ENCODE data around the gene TTC9C. TPM values are rescaled to one million over a fixed set of nuclear protein-coding genes. Genes with fewer than 3 reads are reported as not detected.

TTC9C gene
- total and polyA plus RNA-seq, 2 donors, result 34.9 to 37.8 TPM

DNA sequence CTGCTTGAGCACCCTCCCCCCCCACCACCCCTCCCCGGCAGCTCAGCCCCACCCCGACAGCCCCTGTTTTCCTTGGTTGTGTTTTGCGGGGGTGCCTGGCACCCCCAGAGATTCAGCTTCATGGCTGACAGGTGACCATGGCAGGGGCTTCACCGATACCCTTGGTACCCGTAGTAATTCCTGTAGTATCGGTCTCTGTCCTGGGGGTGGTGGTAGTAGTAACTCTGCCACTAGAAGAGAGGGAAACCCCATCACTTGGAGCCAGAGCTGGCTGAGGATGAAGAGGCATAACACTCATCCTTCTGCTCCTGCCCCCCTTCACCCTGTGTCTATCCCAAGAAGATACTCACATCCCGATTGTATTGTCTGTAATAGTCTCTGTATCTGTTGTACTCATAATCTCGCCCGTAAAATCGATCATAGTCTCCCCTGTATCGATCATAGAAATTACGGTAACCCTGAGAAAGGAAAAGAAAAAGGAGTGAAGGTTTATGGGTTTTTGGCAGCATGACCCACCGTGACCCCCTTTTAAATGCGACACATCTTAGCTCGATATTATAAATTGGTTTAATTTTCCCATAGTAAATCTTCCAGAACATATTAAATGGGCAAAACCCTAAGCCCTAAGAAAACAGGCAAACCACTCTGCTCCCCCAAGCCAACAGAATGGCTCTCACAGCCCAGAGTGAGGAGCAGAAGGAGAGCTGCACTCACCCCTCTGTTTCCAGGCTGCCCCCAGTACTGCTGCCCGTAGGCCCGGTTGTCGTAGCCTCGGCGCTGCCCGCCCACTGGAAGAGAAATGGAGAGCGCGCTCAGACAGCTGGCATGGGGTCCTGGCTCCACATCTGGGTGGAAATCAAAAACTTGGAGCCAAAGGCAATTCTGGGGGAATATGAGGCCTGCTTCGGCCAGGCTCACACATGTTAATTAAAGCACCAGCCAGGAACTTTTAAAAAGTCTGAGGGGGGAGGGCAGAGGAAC is 12.8 kb upstream of the TTC9C start:
- peaks cover 0 to 3% of the 10 kb centered on the region in 2 donors for H3K9me3 ChIP-seq (ENCODE audit: control insufficient read depth in 2 of 2, insufficient read depth in 1 of 2, low read length in 1 of 2)
- peaks cover 0 to under 1% of the 10 kb centered on the region in 2 donors for H3K4me1 ChIP-seq (ENCODE audit: control insufficient read depth in 2 of 2, insufficient read depth in 2 of 2, low read length in 2 of 2)
- whole genome bisulfite sequencing, result 98% methylated on average over 24 of the region's 24 CpGs
- H3K36me3 ChIP-seq (ENCODE audit: control insufficient read depth in 2 of 2, insufficient read depth in 2 of 2, low read length in 1 of 2), result peaks cover 72 to 97% of the 10 kb centered on the region in 2 donors
- H3K4me3 ChIP-seq (ENCODE audit: low read length in 2 of 2), result no peak overlapping the region
- H3K27ac ChIP-seq (ENCODE audit: low read depth in 1 of 2, low read length in 1 of 2), result no peak overlapping the region
- no peak for DNase-seq (ENCODE audit: low read depth in 6 of 9, low spot score in 9 of 9)
- H3K27me3 ChIP-seq (ENCODE audit: control insufficient read depth in 2 of 2, insufficient read depth in 1 of 2, low read length in 1 of 2), result no peaks in the 10 kb centered on the region

DNA sequence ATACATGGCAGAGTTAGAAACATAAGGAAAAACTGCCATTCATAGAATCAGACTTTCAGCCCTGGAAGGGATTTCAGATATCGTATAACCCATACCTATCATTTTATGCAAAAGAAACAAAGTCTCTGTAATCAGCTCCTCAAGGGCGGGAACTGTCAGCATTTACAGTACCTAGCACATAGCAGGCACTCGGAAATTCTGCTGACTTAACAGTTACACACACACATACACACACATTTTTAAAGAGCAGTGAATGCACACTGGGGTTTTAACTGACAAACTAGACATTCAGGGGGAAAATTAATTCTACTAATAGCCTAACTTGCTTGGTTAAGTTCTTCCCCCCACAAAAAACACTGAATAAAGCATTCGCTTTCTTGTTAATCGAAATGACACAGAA is 12.1 kb upstream of the TTC9C start:
- no peaks in the 10 kb centered on the region for H3K27me3 ChIP-seq (ENCODE audit: control insufficient read depth in 2 of 2, insufficient read depth in 1 of 2, low read length in 1 of 2)
- no peak overlapping the region for H3K4me3 ChIP-seq (ENCODE audit: low read length in 2 of 2)
- no peaks in the 10 kb centered on the region for H3K4me1 ChIP-seq (ENCODE audit: control insufficient read depth in 2 of 2, insufficient read depth in 2 of 2, low read length in 2 of 2)
- H3K27ac ChIP-seq (ENCODE audit: low read depth in 1 of 2, low read length in 1 of 2), result no peak overlapping the region
- H3K9me3 ChIP-seq (ENCODE audit: control insufficient read depth in 2 of 2, insufficient read depth in 1 of 2, low read length in 1 of 2), result peaks cover 0 to 3% of the 10 kb centered on the region in 2 donors
- H3K36me3 ChIP-seq (ENCODE audit: control insufficient read depth in 2 of 2, insufficient read depth in 2 of 2, low read length in 1 of 2), result peaks cover 76 to 98% of the 10 kb centered on the region in 2 donors
- DNase-seq (ENCODE audit: low read depth in 6 of 9, low spot score in 9 of 9), result no peak
- WGBS, result 97% methylated on average over 5 of the region's 5 CpGs

DNA sequence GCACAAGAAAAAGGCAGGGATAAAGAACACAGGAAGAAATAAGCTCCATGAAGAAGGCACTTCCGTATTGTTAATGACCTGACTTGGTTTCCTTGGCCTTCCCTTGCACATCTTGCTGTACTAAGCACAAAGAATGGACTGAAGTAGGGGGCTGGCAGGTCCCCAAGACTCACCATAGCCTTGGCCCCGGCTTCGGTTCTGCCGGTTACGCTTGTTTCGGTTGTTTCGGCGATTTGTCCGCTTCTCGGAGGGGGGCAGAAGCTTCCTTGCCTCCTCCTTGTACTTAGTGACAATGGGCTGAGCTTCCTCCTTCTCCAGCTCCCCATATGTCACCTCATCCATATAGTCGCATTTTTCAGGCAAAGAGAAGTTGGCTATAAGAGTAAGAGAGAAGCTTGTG is 11.5 kb upstream of the TTC9C start:
- H3K36me3 ChIP-seq (ENCODE audit: control insufficient read depth in 2 of 2, insufficient read depth in 2 of 2, low read length in 1 of 2), result peaks cover 79 to 98% of the 10 kb centered on the region in 2 donors
- no peak for DNase-seq (ENCODE audit: low read depth in 6 of 9, low spot score in 9 of 9)
- H3K4me3 ChIP-seq (ENCODE audit: low read length in 2 of 2), result no peak overlapping the region
- H3K9me3 ChIP-seq (ENCODE audit: control insufficient read depth in 2 of 2, insufficient read depth in 1 of 2, low read length in 1 of 2), result peaks cover 0 to 3% of the 10 kb centered on the region in 2 donors
- no peak overlapping the region for H3K27ac ChIP-seq (ENCODE audit: low read depth in 1 of 2, low read length in 1 of 2)
- WGBS, result 97% methylated on average over 11 of the region's 11 CpGs
- no peaks in the 10 kb centered on the region for H3K4me1 ChIP-seq (ENCODE audit: control insufficient read depth in 2 of 2, insufficient read depth in 2 of 2, low read length in 2 of 2)
- no peaks in the 10 kb centered on the region for H3K27me3 ChIP-seq (ENCODE audit: control insufficient read depth in 2 of 2, insufficient read depth in 1 of 2, low read length in 1 of 2)

DNA sequence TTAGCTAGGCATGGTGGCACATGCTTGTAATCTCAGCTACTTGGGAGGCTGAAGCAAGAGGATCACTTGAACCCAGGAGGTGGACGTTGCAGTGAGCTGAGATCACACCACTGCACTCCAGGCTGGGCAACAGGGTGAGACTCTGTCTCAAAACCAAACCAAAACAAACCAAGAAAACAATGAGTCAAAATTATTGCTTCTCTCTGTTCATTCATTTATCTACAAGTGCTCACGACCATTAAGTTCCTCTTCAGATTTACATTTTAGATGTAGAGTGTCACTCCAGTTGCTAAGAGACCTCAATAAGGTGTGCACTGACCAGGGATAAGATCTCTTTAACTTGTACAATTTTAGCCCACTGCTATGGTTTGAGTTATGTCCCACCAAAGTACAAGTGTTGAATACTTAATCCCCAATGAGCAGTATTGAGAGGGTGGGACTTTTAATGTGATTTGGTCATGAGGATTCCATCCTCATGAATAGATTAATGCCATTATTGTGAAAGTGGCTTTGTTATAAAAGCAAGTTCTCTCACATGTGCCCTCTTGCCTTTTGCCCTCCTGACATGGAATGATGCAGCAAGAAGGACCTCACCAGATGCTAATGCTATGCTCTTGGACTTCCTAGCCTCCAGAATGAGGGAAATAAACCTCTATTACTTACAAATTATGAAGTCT is 8.8 kb upstream of the TTC9C start:
- 94% methylated on average over 2 of the region's 2 CpGs for WGBS
- Histone ChIP-seq H3K9me3 (ENCODE audit: control insufficient read depth in 2 of 2, insufficient read depth in 1 of 2, low read length in 1 of 2) (peaks cover 0 to 3% of the 10 kb centered on the region in 2 donors), H3K36me3 (ENCODE audit: control insufficient read depth in 2 of 2, insufficient read depth in 2 of 2, low read length in 1 of 2) (peaks cover 81 to 99% of the 10 kb centered on the region in 2 donors), H3K4me3 (ENCODE audit: low read length in 2 of 2) (no peak overlapping the region), H3K27me3 (ENCODE audit: control insufficient read depth in 2 of 2, insufficient read depth in 1 of 2, low read length in 1 of 2) (no peaks in the 10 kb centered on the region), H3K27ac (ENCODE audit: low read depth in 1 of 2, low read length in 1 of 2) (no peak overlapping the region), H3K4me1 (ENCODE audit: control insufficient read depth in 2 of 2, insufficient read depth in 2 of 2, low read length in 2 of 2) (peaks cover 0 to 4% of the 10 kb centered on the region in 2 donors)
- no peak for DNase-seq (ENCODE audit: low read depth in 6 of 9, low spot score in 9 of 9)

DNA sequence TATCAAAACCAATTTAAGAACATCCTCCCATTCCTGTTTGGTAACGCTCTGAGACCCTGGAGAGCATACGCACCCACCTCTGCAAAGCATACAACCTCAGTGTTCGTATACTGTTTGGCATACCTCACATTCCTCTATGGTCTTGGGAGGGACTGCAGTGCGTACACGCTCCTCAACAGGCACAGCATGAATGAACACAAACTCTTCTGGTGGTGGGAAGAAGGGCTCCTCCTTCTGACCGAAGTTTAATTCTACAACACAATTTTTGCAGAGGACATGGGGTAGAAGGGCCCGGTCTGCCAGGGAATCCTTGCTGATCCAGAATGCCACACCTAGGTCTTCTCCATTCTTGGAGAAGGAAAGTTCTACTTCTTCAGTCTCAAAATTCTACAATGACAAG is 6.3 kb upstream of the TTC9C start:
- Histone ChIP-seq H3K36me3 (ENCODE audit: control insufficient read depth in 2 of 2, insufficient read depth in 2 of 2, low read length in 1 of 2) (peaks cover 62 to 88% of the 10 kb centered on the region in 2 donors), H3K4me3 (ENCODE audit: low read length in 2 of 2) (no peak overlapping the region), H3K27me3 (ENCODE audit: control insufficient read depth in 2 of 2, insufficient read depth in 1 of 2, low read length in 1 of 2) (no peaks in the 10 kb centered on the region), H3K4me1 (ENCODE audit: control insufficient read depth in 2 of 2, insufficient read depth in 2 of 2, low read length in 2 of 2) (peaks cover 6 to 11% of the 10 kb centered on the region in 2 donors), H3K27ac (ENCODE audit: low read depth in 1 of 2, low read length in 1 of 2) (no peak overlapping the region), H3K9me3 (ENCODE audit: control insufficient read depth in 2 of 2, insufficient read depth in 1 of 2, low read length in 1 of 2) (no peaks in the 10 kb centered on the region)
- DNase-seq (ENCODE audit: low read depth in 6 of 9, low spot score in 9 of 9), result no peak
- 94% methylated on average over 7 of the region's 7 CpGs for WGBS

DNA sequence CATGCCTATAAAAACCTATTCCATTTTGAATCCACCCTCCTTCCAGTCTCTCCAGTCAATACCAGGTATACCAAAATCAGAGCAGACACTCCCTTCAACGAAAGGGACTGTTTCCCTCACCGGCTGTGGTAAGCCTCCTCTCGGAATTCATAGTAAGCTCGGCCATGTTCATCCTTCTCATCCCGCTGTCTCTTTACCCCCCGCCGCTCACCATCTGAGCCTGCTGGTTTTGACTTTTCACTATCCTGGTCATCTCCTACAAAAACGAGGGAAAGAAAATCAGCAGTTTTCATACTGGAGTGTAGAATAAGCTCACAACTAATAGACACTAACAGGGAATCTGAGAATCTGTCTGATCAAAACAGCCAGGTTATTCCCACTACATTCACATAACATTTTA is 4.1 kb upstream of the TTC9C start:
- Histone ChIP-seq H3K4me1 (ENCODE audit: control insufficient read depth in 2 of 2, insufficient read depth in 2 of 2, low read length in 2 of 2) (peaks cover 6 to 13% of the 10 kb centered on the region in 2 donors), H3K27me3 (ENCODE audit: control insufficient read depth in 2 of 2, insufficient read depth in 1 of 2, low read length in 1 of 2) (no peaks in the 10 kb centered on the region), H3K9me3 (ENCODE audit: control insufficient read depth in 2 of 2, insufficient read depth in 1 of 2, low read length in 1 of 2) (no peaks in the 10 kb centered on the region), H3K4me3 (ENCODE audit: low read length in 2 of 2) (peak overlapping the region in 1 of 2 donors; percentile 78), H3K27ac (ENCODE audit: low read depth in 1 of 2, low read length in 1 of 2) (no peak overlapping the region), H3K36me3 (ENCODE audit: control insufficient read depth in 2 of 2, insufficient read depth in 2 of 2, low read length in 1 of 2) (peaks cover 48 to 67% of the 10 kb centered on the region in 2 donors)
- no peak for DNase-seq (ENCODE audit: low read depth in 6 of 9, low spot score in 9 of 9)
- 90% methylated on average over 8 of the region's 8 CpGs for WGBS

DNA sequence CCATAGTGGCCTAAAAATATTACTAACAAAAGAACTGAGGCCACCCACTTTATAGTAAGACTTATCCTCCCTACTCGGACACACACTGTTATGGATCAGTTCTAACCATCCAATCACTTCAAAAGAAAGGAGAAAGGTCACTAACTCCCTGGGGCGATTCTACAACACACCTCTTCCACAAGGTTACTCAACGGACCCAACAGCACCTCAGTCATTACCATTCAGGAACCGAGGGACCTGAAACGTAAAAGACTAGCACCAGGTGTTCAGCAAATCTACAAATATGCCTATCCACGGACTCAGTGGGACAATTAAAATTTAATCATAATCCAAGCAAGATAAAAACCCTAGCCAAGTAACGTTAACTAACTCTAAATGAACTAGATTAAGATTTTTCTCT is 2.6 kb upstream of the TTC9C start:
- peak overlapping the region in 1 of 2 donors; percentile 100 for H3K27ac ChIP-seq (ENCODE audit: low read depth in 1 of 2, low read length in 1 of 2)
- H3K4me3 ChIP-seq (ENCODE audit: low read length in 2 of 2), result peak overlapping the region; percentile 65 to 78
- H3K9me3 ChIP-seq (ENCODE audit: control insufficient read depth in 2 of 2, insufficient read depth in 1 of 2, low read length in 1 of 2), result no peaks in the 10 kb centered on the region
- peak in 1 of 9 donors; percentile 18 for DNase-seq (ENCODE audit: low read depth in 6 of 9, low spot score in 9 of 9)
- peaks cover 13 to 27% of the 10 kb centered on the region in 2 donors for H3K4me1 ChIP-seq (ENCODE audit: control insufficient read depth in 2 of 2, insufficient read depth in 2 of 2, low read length in 2 of 2)
- no peaks in the 10 kb centered on the region for H3K27me3 ChIP-seq (ENCODE audit: control insufficient read depth in 2 of 2, insufficient read depth in 1 of 2, low read length in 1 of 2)
- 3% methylated on average over 7 of the region's 7 CpGs for WGBS
- peaks cover 34 to 58% of the 10 kb centered on the region in 2 donors for H3K36me3 ChIP-seq (ENCODE audit: control insufficient read depth in 2 of 2, insufficient read depth in 2 of 2, low read length in 1 of 2)

DNA sequence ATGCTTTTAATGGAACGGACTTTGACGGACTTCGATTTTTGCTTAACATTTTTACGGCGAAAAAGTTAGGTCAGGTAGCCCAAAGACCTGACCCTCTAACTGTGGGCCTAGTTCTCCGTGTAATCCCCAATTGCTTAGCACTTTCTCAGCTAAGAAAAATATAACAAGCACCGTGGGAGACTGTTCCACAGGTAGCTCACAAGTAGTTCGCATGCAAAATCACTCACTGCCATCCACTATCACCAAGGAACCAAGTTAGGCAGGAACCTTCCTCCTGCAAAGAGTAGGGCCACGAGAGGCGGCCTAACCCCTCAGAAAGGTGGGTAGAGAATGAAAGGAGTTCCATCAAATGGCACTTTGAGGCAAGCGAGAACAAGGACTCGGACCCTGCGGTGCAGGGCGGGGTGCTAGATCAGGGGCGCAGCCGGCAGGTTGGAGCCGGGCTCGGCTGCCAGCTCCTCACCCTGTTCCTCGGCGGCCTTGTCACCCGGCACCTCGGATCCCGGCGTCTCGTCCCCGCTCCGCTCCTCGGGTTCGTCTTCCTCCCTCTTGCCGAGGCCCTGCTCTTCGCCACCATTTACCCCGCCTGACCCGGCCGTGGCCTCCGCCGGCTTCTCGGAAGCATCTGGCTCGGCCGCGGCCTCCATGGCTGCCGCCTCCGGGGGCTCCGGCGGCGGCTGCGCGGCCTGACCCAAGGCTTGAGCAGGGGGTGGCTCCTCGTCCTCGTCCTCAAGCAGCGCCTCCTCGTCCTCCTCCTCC is 2.0 kb upstream of the TTC9C start:
- DNase-seq (ENCODE audit: low read depth in 6 of 9, low spot score in 9 of 9), result peak in 2 of 9 donors; percentile 21 to 47
- H3K4me1 ChIP-seq (ENCODE audit: control insufficient read depth in 2 of 2, insufficient read depth in 2 of 2, low read length in 2 of 2), result peaks cover 13 to 29% of the 10 kb centered on the region in 2 donors
- no peaks in the 10 kb centered on the region for H3K27me3 ChIP-seq (ENCODE audit: control insufficient read depth in 2 of 2, insufficient read depth in 1 of 2, low read length in 1 of 2)
- no peaks in the 10 kb centered on the region for H3K9me3 ChIP-seq (ENCODE audit: control insufficient read depth in 2 of 2, insufficient read depth in 1 of 2, low read length in 1 of 2)
- H3K4me3 ChIP-seq (ENCODE audit: low read length in 2 of 2), result peak overlapping the region; percentile 65 to 78
- H3K36me3 ChIP-seq (ENCODE audit: control insufficient read depth in 2 of 2, insufficient read depth in 2 of 2, low read length in 1 of 2), result peaks cover 31 to 56% of the 10 kb centered on the region in 2 donors
- peak overlapping the region; percentile 99 to 100 for H3K27ac ChIP-seq (ENCODE audit: low read depth in 1 of 2, low read length in 1 of 2)
- WGBS, result under 1% methylated on average over 51 of the region's 51 CpGs

All from thymus (tissue), 11 donors.